ENCODE results near the gene IPO4. TPM values are rescaled to one million over a fixed set of nuclear protein-coding genes. Genes with fewer than 3 reads are reported as not detected.
A peak's percentile ranks its signal among the peaks of the same experiment; 100 is the strongest.

The IPO4 gene
- total and polyA plus RNA-seq, 2 of the 13 experiments (the other 11 are each of a cell fraction or from before 2014, with no cell fraction given), result 39.0 to 179 TPM

DNA sequence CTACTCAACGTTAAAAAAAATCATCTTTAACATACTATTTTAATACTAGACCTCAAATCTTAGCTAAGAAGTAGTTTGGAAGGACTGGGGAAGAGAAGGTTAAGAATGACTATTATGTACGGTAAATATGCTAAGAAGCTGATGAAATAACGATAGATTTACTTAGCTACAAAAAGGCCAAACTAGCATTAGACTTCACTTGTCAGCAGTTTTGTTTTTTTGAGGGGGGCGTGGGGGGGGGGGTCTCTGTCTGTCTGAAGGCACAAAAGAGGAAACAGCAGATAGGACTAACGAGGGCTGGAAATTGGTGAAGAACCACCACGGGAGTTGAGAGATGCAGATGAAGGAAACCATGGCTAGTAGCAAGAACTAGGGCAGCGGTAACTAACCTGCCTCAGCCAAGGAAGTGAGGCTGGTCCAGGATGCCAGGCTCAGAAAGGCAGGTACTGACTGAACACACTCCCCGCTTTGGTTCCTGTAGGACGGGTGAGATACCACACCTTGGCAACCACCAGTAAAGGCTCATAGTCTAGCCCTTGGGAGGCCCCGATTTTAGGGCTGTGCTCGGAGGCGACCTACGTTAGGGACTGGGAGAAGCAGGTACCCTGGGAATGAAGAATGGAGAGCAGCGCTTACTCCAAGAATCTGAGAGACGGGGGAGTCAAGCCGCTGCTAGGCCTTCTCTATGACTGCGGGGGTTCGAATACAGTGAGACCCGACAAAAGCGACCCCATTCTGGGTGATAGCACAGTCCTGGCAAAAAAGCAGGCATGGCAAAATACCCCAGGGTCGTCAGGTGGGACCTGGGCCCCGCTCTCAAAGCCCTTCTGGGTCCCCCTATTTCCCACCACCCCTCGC is 42.9 kb upstream of the IPO4 start (continued):
- TF ChIP-seq, protein P1, sequence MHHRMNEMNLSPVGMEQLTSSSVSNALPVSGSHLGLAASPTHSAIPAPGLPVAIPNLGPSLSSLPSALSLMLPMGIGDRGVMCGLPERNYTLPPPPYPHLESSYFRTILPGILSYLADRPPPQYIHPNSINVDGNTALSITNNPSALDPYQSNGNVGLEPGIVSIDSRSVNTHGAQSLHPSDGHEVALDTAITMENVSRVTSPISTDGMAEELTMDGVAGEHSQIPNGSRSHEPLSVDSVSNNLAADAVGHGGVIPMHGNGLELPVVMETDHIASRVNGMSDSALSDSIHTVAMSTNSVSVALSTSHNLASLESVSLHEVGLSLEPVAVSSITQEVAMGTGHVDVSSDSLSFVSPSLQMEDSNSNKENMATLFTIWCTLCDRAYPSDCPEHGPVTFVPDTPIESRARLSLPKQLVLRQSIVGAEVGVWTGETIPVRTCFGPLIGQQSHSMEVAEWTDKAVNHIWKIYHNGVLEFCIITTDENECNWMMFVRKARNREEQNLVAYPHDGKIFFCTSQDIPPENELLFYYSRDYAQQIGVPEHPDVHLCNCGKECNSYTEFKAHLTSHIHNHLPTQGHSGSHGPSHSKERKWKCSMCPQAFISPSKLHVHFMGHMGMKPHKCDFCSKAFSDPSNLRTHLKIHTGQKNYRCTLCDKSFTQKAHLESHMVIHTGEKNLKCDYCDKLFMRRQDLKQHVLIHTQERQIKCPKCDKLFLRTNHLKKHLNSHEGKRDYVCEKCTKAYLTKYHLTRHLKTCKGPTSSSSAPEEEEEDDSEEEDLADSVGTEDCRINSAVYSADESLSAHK (CRISPR knock-in tag; IDR thresholded peaks at IDR 0.05; ENCODE audit: borderline replicate concordance), result peak; percentile 52; the same call in 1 of the 2 replicates
- TF ChIP-seq ZNF550 (CRISPR knock-in tag; IDR thresholded peaks at IDR 0.05; ENCODE audit: borderline replicate concordance), result 0 out of 2 replicates have a peak, but pooled peaks have one; percentile 63
- TF ChIP-seq ZNF451 (CRISPR knock-in tag; IDR thresholded peaks at IDR 0.05), result peak; percentile 33; the same call in 1 of the 2 replicates
- 0 out of 2 replicates have a peak, but pooled peaks have one; percentile 84 for TF ChIP-seq ZNF724P (CRISPR knock-in tag; IDR thresholded peaks at IDR 0.05; ENCODE audit: borderline replicate concordance)
- TF ChIP-seq ZNF75D (CRISPR knock-in tag; IDR thresholded peaks at IDR 0.05; ENCODE audit: borderline replicate concordance), result 0 out of 2 replicates have a peak, but pooled peaks have one; percentile 16
- TF ChIP-seq FOXK1 (CRISPR knock-in tag; IDR thresholded peaks at IDR 0.05; ENCODE audit: borderline replicate concordance, low read depth), result no peak
- TF ChIP-seq ZNF20 (CRISPR knock-in tag; IDR thresholded peaks at IDR 0.05), result no peak; the same call in 1 of the 2 replicates
- TF ChIP-seq, protein P2, sequence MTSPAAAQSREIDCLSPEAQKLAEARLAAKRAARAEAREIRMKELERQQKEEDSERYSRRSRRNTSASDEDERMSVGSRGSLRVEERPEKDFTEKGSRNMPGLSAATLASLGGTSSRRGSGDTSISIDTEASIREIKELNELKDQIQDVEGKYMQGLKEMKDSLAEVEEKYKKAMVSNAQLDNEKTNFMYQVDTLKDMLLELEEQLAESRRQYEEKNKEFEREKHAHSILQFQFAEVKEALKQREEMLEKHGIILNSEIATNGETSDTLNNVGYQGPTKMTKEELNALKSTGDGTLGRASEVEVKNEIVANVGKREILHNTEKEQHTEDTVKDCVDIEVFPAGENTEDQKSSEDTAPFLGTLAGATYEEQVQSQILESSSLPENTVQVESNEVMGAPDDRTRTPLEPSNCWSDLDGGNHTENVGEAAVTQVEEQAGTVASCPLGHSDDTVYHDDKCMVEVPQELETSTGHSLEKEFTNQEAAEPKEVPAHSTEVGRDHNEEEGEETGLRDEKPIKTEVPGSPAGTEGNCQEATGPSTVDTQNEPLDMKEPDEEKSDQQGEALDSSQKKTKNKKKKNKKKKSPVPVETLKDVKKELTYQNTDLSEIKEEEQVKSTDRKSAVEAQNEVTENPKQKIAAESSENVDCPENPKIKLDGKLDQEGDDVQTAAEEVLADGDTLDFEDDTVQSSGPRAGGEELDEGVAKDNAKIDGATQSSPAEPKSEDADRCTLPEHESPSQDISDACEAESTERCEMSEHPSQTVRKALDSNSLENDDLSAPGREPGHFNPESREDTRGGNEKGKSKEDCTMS (CRISPR knock-in tag; conservative IDR thresholded peaks at IDR 0.05), result peak; percentile 52; the same call in 1 of the 2 replicates
- TF ChIP-seq, protein P3, sequence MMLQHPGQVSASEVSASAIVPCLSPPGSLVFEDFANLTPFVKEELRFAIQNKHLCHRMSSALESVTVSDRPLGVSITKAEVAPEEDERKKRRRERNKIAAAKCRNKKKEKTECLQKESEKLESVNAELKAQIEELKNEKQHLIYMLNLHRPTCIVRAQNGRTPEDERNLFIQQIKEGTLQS (CRISPR knock-in tag; IDR thresholded peaks at IDR 0.05), result peak; percentile 40; the same call in 1 of the 2 replicates
- TF ChIP-seq GTF3A (CRISPR knock-in tag; conservative IDR thresholded peaks at IDR 0.05), result 0 out of 2 replicates have a peak, but pooled peaks have one; percentile 94
- TF ChIP-seq, protein P4, sequence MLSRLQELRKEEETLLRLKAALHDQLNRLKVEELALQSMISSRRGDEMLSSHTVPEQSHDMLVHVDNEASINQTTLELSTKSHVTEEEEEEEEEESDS (CRISPR knock-in tag; IDR thresholded peaks at IDR 0.05; ENCODE audit: borderline replicate concordance), result no peak; the same call in 1 of the 2 replicates
- TF ChIP-seq MIER3 (CRISPR knock-in tag; IDR thresholded peaks at IDR 0.05; ENCODE audit: borderline replicate concordance), result no peak; the same call in 1 of the 2 replicates
- peak; percentile 30; the same call in 1 of the 2 replicates for TF ChIP-seq ISX (CRISPR knock-in tag; conservative IDR thresholded peaks at IDR 0.05)
- TF ChIP-seq REPIN1 (CRISPR knock-in tag; IDR thresholded peaks at IDR 0.05; ENCODE audit: borderline replicate concordance, low read depth), result peak; percentile 80; the same call in 1 of the 2 replicates
- 0 out of 2 replicates have a peak, but pooled peaks have one; percentile 55 for TF ChIP-seq PITX1 (CRISPR knock-in tag; IDR thresholded peaks at IDR 0.05)
- TF ChIP-seq IRX3 (CRISPR knock-in tag; IDR thresholded peaks at IDR 0.05; ENCODE audit: borderline replicate concordance, low read depth), result peak; percentile 22; the same call in 1 of the 2 replicates
- TF ChIP-seq ZNF761 (CRISPR knock-in tag; conservative IDR thresholded peaks at IDR 0.05), result no peak
- TF ChIP-seq, protein P5, sequence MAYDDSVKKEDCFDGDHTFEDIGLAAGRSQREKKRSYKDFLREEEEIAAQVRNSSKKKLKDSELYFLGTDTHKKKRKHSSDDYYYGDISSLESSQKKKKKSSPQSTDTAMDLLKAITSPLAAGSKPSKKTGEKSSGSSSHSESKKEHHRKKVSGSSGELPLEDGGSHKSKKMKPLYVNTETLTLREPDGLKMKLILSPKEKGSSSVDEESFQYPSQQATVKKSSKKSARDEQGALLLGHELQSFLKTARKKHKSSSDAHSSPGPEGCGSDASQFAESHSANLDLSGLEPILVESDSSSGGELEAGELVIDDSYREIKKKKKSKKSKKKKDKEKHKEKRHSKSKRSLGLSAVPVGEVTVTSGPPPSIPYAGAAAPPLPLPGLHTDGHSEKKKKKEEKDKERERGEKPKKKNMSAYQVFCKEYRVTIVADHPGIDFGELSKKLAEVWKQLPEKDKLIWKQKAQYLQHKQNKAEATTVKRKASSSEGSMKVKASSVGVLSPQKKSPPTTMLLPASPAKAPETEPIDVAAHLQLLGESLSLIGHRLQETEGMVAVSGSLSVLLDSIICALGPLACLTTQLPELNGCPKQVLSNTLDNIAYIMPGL (CRISPR knock-in tag; IDR thresholded peaks at IDR 0.05; ENCODE audit: borderline replicate concordance in 1 of 2, low read depth in 1 of 2), result peak in 1 of 2 experiments; percentile 0; a peak in 1 of 4 replicates
- no peak for TF ChIP-seq WIZ (CRISPR knock-in tag; IDR thresholded peaks at IDR 0.05)

Measured in HepG2 (cell line).